Activated effector memory CD4-positive, alpha-beta T cell treated with Interleukin-2 at 50 U/mL for 16 hours (primary cell): ENCODE measurements around the gene ZNF416.

Experiments used
- DNase-seq: peaks from one replicate; pipeline ENCODE4 v3.0.0-alpha.2; 2020

The ZNF416 gene

GRCh38 chr19:57558525-57558924, 20.2 kb downstream of the ZNF416 start:
- DNase-seq = no peak

GRCh38 chr19:57557659-57558058, 21.1 kb downstream of the ZNF416 start:
- no peak for DNase-seq

- DNase-seq = no peak
Observed at GRCh38 chr19:57552432-57552831, 26.3 kb downstream of the ZNF416 start.

DNA sequence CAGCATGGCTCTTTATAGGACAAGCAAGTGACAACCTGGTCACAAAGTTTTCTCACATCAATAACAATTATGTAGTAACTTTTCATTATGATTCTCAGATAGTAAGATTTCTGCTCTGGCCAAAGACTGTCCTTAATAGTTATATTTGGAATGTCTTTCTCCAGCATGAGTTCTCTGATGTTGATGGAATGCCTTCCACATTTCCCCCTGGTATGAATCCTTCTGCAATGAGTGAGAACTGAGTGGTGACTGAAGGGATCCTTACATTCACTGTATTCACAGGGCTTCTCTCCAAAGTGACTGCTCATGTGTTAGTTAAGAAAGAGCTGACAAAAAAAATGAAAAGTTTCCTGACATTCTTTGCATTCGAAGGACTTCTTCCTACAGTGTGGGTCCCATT, 32.2 kb downstream of the ZNF416 start:
- DNase-seq = no peak

GRCh38 chr19:57537953-57538547, 40.7 kb downstream of the ZNF416 start:
- no peak for DNase-seq

- DNase-seq = peak; percentile 83
Observed at GRCh38 chr19:57527136-57527881, 51.4 kb downstream of the ZNF416 start, which contains the start of gene ZNF549. Gene ZNF549, plus strand, starts transcription at chr19:57527356. Its CDS starts 218 bp downstream, at chr19:57527574.
